ENCODE measurements around the gene SEPTIN12. TPM values are rescaled to one million over a fixed set of nuclear protein-coding genes. Genes with fewer than 3 reads are reported as not detected.

SEPTIN12 gene, protein sequence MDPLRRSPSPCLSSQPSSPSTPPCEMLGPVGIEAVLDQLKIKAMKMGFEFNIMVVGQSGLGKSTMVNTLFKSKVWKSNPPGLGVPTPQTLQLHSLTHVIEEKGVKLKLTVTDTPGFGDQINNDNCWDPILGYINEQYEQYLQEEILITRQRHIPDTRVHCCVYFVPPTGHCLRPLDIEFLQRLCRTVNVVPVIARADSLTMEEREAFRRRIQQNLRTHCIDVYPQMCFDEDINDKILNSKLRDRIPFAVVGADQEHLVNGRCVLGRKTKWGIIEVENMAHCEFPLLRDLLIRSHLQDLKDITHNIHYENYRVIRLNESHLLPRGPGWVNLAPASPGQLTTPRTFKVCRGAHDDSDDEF
- polyA plus RNA-seq (ENCODE audit: insufficient read length in 3 of 3) = under 1 TPM in 1 of 3 donors, not detected in 2; 0.19 TPM

DNA sequence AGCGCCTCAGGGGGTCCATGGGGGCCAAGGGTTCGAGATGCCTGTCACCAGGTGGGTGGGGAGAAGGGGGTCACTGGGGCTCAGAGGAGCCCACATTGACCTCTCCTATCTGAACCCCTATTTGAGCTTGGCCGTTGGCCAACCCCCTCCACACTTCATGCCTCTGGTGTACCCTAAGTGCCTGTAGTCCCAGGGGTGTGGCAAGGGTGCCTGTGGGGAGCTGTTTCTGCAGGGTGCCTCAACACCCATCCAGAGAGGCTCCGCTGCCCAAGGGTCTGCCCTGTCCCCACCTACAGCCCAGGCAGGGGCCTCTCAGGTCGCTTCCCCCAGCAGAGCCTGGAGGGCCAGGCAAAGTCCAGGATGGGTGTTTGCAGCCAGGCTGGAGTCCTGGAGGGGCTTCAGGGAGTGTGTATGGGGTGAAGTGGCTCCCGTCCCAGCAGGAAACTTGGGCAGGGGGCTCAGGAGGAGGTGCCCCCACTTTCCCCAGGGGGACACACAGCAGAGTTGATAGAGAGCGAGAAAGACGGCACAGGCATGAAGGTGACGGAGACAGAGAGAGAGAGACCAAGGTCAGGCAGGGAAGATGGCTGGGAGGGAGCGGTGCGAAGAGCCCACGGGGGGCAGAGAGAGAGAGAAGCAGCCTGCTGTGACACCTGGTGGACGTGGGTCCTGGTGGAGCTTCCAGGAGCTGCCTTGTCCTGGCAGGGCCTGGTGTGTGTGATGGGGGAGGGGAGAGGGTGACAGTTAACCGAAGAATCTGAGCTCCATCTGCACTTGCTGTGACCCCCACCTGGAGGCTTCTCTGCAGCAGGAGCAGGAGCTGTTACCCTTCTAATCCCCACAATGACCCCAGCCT, at the start of gene SEPTIN12:
Gene SEPTIN12, minus strand, starts transcription at position 719 of the 856 bp plus-strand sequence. Its CDS starts 700 bp downstream, at position 19.
- DNase-seq (ENCODE audit: low read depth in 3 of 3, low spot score in 2 of 3) = no peak

DNA sequence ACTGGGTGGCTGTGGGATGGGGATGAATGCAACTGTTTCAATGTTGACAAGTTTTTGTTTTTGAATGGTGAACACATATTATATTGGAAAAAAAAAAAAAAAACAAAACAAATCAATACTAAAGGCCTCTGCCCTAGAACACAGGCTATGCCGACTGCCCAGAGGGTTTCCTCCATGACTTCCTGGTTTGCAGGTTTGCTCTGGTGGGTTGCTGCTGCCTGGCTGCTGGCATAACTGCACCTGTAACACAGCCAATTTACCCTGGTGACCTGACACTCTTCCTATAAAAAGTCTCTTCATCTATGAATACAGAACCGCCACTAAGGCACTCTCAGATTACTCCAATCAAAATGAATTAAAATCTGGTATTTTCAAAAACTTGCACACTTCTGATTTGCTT, 48.6 kb upstream of the SEPTIN12 start:
- DNase-seq (ENCODE audit: low read depth in 3 of 3, low spot score in 2 of 3) = no peak

DNA sequence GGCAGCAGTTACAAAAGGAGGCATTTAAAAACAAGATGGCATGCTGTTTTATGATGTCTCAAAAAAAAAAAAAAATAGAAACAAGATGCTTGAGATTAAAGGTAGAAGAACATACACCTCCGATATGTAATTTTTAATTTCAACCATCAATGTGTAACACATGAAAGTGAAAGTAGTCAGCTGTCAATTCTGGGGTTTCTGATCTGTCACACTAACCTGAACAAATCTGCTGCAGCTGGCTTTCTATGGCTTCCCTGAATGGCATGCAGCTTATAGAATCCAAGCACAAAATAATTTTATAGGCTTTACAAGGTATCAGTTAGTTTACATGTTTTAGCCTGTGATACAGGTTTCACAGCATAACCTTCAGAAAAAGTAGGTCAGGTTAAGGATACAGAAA, 45.4 kb upstream of the SEPTIN12 start:
- DNase-seq (ENCODE audit: low read depth in 3 of 3, low spot score in 2 of 3) = no peak

GRCh38 chr16:4832698-4833343, 44.7 kb upstream of the SEPTIN12 start:
- DNase-seq (ENCODE audit: low read depth in 3 of 3, low spot score in 2 of 3) = no peak

DNA sequence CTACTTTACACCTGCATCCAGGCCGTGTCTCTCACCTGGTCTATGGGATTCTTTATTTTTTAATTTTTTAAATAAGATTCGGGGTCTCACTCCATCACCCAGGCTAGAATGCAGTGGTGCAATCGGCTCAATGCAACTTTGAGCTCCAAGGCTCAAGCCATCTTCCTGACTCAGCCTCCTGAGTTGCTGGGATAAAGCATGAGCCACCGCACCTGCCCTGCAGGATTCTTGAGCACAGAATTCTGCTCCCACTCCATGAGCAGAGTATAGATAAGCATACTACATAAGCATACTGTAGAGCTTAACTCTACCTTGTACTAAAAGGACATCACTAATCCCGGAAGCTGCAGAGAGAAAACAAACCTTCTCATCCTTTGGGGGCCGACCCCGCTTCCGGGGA, 43.5 kb upstream of the SEPTIN12 start:
- DNase-seq (ENCODE audit: low read depth in 3 of 3, low spot score in 2 of 3) = no peak

- no peak for DNase-seq (ENCODE audit: low read depth in 3 of 3, low spot score in 2 of 3)
Observed at GRCh38 chr16:4830408-4830807, 42.3 kb upstream of the SEPTIN12 start.

DNA sequence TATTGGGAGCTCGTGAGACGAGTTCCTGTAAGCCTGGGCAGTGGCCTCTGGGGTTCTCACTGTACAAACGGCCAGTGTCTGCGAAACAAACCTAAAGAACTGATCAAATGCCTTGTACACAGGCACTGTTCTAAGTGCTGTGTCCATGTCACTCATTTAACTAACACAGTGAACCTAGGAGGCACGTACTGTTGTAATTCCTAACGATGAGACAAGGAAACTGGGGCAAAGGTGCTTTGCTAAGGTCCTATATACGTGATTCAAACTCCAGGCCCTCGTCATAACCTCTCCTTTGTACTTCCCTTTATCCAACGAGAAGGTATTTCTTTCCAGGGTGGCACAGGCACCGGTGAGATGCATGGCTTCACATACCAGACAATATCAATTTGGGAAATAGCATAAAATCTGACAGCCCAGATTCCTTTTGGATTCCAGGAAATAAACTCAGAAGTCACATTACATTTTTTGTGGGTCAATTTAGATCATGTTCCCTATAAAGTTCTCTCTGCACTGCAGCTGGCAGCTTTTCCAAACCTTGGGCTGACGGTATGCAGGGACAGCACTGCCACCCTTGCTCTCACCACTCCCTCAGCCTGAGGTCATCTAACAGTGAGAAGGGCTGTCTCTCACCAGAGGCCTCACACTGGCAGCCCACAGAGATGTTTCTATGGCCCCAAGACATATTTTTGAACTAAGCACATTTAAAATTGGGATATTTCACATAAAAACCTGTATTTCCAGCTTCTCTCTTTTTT, 40.6 kb upstream of the SEPTIN12 start:
- no peak for DNase-seq (ENCODE audit: low read depth in 3 of 3, low spot score in 2 of 3)

DNA sequence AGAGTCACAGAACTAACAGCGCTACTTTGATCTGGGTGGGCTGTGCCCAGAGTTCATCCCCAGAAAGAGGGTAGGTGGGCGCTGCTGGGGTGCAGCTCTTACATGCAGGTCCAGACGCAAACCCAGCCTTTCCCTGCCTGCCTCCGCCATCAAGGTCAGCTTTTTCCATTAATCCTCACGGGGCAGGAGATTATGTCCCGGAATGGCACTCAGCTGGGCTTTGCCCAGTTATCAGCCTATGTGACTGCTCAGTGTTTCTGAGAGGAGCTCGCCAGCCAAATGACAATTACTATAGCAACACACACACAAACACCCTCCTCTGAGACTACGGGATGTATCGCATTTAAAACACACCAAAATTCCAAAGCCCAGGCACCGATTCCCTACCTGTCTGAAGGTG, 38.8 kb upstream of the SEPTIN12 start:
- no peak for DNase-seq (ENCODE audit: low read depth in 3 of 3, low spot score in 2 of 3)

DNA sequence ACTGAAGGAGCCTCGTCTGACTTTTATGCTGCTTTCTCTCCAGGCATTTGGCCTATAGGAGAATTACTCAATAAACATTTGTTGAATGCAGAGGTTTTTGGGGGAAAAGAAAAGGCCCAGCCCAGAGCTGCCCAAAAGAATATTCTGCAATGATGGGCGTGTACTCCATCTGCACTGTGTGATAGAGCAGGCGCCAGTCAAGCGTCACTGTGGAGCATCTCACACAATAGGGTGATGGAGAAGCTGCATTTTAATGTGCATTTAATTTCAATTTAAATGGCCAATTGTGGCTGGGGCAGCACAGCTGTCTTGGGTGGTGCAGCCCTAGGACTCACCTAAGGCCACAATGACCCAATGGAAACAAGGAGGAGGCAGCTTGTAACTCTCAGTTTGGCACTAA, 38.4 kb upstream of the SEPTIN12 start:
- DNase-seq (ENCODE audit: low read depth in 3 of 3, low spot score in 2 of 3) = no peak

DNA sequence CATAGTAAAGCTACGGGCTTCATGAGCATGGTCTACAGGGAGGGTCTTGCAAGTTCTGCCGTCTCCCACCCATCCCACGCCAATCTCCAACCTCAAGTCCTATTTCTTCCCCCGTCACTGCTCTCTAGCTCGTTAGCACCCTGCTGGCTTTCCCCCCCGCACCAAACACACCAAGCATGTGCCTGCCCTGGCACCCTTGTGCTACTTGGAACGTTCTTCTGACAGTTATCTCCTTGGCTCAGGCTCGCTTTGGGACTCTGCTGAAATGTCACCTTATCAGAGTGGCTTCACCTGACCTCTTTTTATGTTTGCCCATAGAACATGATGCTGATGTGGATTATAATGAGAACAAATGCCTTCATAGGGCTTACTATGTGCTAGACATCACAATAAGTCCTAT, 37.1 kb upstream of the SEPTIN12 start:
- DNase-seq (ENCODE audit: low read depth in 3 of 3, low spot score in 2 of 3) = no peak

- no peak for DNase-seq (ENCODE audit: low read depth in 3 of 3, low spot score in 2 of 3)
Observed at GRCh38 chr16:4820652-4821051, 32.5 kb upstream of the SEPTIN12 start.

- no peak for DNase-seq (ENCODE audit: low read depth in 3 of 3, low spot score in 2 of 3)
Observed at GRCh38 chr16:4814542-4815173, 26.5 kb upstream of the SEPTIN12 start.

- DNase-seq (ENCODE audit: low read depth in 3 of 3, low spot score in 2 of 3) = no peak
Observed at GRCh38 chr16:4814046-4814445, 25.9 kb upstream of the SEPTIN12 start.

- no peak for DNase-seq (ENCODE audit: low read depth in 3 of 3, low spot score in 2 of 3)
Observed at GRCh38 chr16:4813251-4814003, 25.3 kb upstream of the SEPTIN12 start.

DNA sequence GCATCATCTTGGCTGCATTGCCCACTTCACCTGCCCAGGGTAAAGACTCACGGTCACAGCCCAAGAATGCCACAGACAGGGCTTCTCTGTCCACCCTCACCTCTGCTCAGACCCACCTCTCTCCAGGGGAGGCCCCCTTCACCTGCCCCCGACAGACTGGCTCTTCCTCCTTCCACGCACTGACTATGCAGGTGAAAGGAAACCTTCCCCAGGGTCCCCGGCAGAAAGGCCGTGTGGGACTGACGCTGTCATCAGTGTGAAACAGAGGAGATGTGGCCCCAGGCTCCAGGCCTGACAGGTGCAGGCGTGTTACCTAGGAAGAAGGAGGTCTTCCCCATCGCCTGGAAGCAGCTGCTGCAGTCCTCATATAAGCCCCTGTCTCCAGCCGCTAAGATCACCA, 23.6 kb upstream of the SEPTIN12 start:
- no peak for DNase-seq (ENCODE audit: low read depth in 3 of 3, low spot score in 2 of 3)

GRCh38 chr16:4811242-4811641, 23.1 kb upstream of the SEPTIN12 start:
- DNase-seq (ENCODE audit: low read depth in 3 of 3, low spot score in 2 of 3) = no peak

- no peak for DNase-seq (ENCODE audit: low read depth in 3 of 3, low spot score in 2 of 3)
Observed at GRCh38 chr16:4806280-4806679, 18.1 kb upstream of the SEPTIN12 start.

DNA sequence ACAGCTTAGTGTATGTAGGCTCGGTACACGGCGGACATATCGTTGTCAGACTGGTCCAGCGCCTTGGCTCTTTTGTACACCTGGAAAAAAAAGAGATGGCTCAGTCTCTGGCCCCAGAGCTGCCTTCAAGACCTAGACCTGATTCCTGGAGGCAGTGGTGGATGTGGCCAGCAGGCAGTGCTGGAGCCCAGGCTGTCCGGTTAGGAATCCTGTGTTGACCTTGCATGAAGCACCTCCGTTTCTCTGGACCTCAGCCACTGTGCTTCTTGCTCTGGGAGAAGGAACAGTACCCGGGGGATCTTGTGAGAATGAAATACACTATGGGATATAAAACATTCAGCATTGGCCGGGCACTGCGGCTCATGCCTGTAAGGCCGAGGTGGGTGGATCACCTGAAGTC, 17.1 kb upstream of the SEPTIN12 start:
- no peak for DNase-seq (ENCODE audit: low read depth in 3 of 3, low spot score in 2 of 3)
